ENCODE results near the gene MSL1.
"Not testable (repeated sequence)": the region's sequence is repeated elsewhere in the genome, so short reads cannot be mapped to it uniquely, and the experiment has no call there.

MSL1 gene

DNA sequence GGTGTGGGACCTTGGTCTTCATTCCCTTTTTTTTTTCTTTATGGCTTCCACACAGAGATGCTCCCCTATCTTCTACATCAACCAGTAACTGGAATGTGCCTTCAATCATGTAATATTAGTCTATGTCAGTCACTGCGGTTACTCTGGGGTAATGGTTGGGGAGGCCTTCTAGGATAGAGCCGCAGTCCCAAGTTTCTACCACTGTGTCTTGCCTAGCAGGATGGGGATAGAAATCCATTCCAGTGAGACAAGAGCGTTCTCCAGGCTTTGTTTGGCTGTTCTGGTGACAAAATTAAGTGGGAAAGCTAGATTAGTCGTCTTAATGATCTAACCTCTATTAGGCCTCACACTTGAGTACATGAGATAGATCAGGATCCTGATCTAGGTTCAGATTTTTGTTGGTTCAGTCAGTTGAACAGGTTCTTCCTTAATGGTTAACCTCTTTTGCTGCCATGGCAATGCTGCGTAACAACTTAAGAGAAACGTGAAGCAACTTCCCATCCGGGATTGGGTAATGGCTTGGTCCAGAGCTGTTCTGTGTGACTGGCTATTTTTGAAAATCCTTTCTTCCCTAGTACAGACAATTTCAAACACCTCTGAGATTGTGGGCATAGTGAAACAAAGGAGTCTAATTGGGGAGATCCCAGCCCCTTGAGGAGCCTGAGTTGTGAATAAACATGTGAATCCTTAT lies 8.7 kb downstream of the MSL1 start:
- DNase-seq, result no peak

DNA sequence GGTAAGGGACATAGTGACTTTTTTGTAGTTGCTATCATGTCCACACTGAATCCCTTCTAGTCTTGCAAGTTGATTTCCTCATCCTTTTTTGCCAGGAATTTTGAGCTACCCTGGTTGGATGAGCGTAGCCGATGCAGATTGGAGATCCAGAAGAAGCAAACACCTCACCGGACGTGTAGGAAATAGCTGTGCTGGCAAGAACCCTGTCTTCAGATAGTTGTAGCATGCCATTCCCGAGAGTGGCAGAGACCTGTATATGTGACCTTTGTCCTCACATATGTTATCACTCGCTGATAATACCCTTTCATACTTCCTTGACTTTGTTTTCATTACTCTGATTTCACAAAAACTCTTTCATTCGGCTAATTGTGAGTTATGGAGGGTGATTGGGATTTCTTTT lies 12.4 kb downstream of the MSL1 start:
- no peak for DNase-seq

DNA sequence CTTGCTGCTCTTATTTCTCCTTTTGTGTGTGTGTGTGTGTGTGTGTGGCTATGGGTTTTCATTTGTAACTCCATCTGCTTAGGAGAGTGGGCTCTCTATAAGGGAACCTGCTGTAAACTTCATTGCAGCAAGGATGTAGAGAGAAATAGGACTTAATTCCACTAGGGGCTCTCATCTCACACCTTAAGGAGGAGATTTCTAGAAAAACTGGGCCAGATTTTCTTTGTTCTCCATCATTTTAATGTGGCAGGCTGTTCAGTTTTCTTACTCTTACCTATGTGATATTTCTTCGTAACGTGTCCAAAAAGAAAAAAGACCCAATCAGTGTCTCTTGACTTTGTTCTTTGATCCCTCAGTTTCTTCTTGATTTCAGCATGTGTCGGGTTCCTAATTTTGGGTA lies 14.0 kb downstream of the MSL1 start:
- no peak for DNase-seq

DNA sequence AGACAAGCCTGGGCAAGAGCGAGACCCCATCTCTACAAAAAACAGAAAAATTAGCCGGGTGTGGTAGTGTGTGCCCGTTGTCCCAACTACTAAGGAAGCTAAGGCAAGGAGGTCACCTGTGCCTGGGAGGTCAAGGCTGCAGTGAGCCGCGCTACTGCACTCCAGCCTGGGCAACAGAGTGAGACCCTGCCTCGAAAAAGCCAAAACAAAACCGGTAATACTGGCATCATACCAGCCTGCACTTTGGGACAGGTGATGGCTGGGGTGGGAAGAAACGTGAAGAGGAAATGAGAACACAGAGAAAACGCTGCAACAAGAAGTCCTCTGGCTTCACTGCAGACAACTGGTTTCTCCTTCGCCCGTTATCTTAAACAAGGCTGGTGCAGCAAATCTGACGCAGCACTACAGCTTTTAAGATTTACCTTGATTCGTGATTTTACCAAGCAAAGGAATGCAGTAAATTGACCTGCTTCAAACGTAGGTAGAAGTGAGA lies 17.8 kb downstream of the MSL1 start:
- no peak for DNase-seq

DNA sequence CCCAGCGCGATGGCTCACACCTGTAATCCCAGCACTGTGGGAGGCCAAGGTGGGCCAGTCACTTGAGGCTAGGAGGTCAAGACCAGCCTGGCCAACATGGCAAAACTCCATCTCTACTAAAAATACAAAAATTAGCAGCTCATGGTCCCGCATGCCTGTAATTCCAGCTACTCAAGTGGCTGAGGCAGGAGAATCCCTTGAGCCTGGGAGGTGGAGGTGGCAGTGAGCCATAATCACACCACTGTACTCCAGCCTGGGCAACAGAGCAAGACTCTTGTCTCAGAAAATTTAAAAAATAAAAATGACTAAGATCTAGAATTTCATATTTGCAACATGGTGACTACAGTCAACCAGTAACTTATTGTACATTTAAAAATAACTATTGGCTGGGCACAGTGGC lies 21.4 kb downstream of the MSL1 start:
- not testable (repeated sequence) for DNase-seq

DNA sequence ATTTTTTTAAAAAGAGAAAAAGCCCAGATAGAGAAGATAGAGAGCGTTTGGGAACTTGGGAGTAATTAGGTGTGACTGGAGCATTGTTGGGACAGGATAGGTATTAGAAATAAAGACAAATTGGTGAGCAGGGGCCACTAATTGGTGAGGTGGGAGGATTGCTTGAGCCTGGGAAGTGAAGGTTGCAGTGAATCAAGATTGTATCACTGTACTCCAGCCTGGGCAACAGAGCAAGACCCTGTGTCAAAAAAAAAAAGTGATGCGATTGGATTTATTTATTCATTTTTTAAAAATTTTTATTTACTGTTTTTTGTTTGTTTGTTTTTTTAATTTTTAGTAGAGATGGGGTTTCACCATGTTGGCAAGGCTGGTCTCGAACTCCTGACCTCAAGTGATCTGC lies 23.7 kb downstream of the MSL1 start:
- no peak for DNase-seq

DNA sequence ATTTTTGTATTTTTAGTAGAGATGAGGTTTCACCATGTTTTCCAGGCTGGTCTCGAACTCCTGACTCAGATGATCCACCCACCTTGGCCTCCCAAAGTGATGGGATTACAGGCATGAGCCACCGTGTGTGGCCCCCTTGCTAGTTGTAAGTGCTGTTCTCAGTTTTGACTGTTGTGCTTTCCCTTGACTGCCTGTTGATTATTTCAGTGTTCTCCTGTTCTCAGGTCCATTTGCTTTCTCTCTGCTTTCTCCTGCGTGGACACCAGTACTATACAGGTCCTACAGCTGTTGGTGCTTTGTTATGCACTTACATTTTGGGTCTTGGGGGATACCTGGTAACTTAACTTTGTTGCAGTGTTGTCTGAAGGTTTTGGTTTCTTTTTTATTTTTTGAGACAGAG lies 26.8 kb downstream of the MSL1 start:
- no peak for DNase-seq

DNA sequence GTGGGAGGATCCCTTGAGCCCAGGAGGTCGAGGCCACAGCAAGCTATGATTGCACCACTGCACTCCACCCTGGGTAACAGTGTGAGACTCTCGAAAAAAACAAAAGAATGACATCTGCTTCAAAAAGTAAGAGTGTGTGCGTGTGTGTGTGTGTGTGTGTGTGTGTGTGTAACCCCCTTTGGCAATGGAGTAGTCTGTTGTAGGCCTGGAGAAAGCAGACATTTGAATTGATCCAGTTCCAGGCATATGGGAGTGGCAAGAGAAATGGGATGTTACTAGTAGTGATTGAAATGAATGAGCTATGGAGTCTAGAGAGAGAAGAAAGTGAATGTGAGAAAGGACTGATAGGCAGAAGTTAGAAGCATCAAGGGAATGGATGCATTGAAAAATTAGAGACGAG lies 28.5 kb downstream of the MSL1 start:
- DNase-seq, result no peak

DNA sequence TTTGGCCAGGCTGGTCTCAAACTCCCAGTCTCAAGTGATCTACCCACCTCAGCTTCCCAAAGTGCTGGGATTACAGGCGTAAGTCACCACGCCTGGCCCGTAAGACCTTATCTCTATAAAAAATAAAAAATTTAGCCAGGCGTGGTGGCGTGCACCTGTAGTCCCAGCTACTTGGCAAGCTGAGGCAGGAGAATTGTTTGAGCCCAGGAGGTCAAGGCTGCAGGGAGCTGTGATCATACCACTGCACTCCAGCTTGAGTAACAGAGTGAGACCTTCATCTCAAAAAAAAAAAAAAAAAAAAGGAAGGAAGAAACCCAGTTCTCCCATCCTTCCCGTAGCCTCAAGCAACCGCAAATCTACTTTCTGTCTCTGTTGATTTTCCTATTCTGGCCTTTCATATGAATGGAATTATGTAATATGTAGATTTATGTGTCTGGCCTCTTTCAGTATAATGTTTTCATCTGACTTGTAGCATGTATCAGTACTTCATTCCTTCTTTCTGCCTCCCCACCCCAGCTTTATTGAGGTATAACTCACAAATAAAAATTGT lies 29.7 kb downstream of the MSL1 start:
- DNase-seq, result no peak

DNA sequence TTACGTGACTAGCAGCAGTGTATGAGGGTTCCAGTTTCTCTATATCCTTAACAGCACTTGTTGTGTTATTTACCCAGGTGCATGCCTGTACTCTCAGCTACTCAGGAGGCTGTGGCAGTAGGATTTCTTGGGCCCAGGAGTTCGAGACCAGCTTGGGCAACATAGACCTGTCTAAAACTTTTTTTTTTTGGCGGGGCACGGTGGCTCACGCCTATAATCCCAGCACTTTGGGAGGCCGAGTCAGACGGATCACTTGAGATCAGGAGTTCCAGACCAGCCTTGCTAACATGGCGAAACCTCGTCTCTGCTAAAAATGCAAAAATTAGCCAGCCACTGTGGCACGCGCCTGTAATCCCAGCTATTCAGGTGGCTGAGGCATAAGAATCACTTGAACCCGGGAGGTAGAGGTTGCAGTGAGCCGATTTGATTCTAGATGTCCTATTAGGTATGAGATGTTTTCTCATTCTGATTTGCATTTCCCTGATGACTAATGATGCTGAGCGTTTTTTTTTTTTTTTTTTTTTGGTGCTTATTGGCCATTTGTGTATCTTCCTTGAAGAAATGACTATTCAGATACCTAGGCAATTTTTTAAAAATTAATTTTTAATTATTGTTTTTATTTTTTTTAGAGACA lies 31.9 kb downstream of the MSL1 start:
- no peak for DNase-seq

DNA sequence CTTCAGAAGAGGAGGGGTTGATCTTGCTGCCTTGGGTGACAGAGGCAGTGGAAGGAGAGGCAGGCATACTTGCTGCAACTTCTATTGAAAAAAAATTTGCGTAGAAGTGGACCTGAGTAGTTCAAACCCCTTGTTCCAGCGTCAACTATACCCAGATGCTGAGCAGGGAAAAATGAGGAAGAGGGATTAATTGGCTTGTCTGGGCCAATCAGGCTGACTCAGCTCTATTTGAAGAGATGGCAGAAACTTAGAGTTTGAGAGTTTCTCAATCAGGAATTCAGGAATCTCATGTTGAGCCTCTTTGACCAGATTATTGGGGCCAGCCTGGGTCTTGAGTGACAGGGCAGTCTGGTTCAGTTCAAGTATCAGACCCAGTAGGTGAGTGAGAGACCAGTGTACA lies 36.2 kb downstream of the MSL1 start:
- no peak for DNase-seq

DNA sequence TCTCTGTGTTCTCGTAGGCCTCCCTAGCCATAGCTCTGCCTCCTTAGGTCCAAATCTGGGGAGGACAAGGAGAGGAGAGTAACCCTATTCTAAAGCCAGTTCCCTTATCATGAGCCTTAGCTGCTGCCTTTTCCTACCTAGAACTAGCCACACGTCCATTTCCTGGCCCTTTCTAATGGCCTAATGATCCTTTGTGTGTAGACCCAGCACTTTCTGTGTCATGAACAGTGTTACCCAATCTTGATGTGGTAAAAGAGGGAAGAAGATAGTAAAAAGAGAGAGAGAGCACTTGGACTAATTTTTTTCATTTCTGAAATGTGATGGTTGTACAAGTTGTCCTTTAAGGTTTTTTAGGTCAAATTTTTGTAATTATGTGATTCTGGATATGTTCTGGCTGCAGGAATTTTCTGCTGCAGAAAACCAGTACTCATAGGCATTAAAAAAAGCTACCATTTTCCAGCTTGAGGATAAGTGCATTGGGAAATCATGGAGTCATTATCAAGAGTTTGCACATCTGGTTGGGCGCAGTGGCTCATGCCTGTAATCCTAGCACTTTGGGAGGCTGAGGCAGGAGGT lies 36.8 kb downstream of the MSL1 start:
- no peak for DNase-seq

DNA sequence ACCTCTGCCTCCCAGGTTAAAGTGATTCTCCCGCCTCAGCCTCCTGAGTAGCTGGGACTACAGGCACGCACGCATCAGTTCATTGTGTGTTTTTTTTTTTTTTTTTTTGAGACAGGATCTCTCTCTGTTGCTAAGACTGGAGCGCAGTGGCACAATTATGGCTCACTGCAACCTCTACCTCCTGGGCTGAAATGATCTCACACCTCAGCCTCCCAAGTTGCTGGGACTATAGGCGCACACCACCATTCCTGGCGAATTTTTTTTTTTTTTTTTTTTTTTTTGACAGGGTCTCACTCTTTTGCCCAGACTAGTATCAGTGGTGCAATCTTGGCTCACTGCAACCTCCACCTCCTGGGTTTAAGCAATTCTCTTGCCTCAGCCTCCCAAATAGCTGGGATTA lies 37.7 kb downstream of the MSL1 start:
- DNase-seq, result no peak

DNA sequence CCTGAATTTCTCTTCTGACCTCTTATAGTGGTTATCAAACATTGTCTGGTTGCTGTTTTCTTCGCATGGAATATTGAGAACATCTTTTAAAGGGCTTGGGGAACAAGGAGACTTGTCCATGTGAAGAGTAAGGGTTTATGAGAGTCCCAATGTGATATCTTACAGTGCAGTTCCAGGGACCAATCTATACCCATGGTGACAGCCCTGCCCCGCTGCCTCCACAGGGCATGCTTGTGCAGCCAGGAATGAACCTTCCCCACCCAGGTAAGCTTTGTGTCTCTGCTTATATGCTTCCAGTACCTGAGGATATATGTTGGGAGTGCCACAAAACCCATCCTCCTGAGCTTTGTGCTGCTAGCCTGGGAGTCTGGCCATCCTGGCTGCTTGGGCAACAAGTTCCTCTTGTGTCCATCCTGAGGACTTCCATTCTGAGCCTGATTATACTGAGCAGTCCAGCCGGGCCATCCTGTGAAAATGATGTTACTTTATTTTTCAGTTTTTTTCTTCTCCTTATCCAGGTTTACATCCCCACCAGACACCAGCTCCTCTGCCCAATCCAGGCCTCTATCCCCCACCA lies 46.0 kb downstream of the MSL1 start:
- no peak for DNase-seq

DNA sequence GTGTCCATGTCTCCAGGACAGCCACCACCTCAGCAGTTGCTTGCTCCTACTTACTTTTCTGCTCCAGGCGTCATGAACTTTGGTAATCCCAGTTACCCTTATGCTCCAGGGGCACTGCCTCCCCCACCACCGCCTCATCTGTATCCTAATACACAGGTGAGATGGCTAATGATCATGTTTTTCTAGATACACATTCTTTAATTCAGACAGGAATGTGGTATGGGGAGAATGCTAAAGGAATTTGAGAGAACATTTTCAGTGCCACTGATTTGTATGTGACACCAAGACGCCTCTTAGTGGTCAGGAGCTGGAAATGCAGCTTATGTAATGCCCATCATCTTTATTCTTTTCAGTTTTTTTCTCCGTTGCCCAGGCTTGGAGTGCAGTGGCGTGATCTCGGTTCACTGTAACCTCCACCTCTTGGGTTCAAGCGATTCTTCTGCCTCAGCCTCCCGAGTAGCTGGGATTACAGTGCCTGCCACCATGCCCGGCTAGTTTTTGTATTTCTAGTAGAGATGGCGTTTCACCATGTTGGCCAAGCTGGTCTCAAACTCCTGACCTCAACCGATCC lies 46.6 kb downstream of the MSL1 start:
- DNase-seq, result peak; percentile 58

DNA sequence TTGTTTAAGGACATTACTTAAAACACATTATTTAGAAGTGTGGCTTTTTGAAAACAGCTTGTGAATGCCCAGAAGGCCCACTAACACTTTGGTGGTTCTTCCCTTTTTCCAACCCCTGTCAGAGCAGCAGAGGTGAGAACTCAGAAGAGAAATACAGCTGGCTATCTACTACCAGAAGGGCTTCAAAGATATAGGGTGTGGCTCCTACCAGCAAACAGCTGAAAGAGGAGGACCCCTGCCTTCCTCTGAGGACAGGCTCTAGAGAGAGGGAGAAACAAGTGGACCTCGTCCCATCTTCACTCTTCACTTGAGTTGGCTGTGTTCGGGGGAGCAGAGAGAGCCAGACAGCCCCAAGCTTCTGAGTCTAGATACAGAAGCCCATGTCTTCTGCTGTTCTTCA lies 48.6 kb downstream of the MSL1 start:
- DNase-seq, result no peak

DNA sequence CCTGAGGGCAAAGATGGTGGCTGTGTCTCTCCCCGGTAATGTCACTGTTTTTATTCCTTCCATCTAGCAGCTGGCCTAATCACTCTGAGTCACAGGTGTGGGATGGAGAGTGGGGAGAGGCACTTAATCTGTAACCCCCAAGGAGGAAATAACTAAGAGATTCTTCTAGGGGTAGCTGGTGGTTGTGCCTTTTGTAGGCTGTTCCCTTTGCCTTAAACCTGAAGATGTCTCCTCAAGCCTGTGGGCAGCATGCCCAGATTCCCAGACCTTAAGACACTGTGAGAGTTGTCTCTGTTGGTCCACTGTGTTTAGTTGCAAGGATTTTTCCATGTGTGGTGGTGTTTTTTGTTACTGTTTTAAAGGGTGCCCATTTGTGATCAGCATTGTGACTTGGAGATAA lies 50.0 kb downstream of the MSL1 start:
- DNase-seq, result no peak

DNA sequence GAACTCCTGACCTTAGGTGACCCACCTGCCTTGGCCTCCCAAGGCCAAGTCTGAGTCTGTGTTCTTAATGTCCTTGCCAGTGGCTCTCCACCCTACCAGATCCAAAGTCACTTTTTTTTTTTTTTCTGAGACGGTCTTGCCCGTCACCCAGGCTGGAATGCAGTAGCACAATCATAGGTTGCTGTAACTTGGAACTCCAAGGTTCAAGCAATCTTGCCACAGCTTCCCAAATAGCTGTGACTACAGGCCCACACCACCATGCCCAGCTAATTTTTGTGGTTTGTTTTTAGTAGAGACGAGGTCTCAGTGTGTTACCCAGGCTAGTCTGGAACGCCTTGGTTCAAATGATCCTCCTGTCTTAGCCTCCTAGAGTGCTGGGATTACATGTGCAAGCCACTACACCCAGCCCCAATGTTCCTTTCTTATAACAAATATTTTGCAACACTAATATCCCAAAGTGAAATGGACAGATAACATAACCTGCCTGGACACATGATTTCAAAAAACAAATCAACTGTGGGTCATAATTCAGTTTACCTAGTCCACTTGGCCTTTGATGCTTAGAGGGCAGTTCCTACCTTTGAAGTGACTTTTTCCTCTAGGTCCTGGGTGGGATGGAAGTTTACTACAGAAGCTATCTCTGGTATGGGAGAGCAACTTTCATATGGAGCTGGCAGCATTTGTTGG lies 51.5 kb downstream of the MSL1 start:
- DNase-seq, result no peak

DNA sequence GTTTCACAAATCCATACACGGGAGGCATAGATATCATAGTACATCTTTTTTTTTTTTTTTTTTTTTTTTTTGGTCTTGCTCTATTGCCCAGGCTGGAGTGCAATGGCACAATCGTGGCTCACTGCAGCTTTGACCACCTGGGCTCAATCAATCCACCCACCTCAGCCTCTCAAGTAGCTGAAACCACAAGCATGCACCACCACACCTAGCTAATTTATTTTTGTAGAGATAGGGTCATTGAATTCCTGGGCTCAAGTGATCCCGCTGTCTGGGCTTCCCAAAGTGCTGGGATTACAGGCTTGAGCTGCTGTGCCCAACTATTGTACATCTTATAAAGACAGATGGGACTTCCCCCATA lies 52.0 kb downstream of the MSL1 start:
- DNase-seq, result no peak

DNA sequence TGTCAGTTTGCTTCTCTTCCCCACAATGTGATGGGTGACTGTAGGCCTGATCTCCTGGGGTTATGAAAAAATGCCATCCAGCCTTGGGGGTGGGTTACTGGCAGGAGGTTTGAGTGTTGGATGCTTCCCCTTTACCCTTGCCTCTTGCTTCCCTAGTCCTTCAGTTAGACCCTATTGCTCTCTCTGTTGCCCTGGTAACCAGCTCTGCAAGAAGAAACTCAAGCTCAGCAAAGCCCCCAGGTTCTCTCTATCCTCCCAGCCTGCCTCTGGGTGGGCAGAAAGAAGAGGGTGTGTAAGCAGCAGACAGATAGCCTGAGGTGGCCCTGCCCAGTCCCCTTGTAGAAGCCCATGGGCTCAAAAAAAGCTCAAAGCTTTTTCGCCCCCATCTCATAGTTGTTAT lies 52.7 kb downstream of the MSL1 start:
- DNase-seq, result no peak

DNA sequence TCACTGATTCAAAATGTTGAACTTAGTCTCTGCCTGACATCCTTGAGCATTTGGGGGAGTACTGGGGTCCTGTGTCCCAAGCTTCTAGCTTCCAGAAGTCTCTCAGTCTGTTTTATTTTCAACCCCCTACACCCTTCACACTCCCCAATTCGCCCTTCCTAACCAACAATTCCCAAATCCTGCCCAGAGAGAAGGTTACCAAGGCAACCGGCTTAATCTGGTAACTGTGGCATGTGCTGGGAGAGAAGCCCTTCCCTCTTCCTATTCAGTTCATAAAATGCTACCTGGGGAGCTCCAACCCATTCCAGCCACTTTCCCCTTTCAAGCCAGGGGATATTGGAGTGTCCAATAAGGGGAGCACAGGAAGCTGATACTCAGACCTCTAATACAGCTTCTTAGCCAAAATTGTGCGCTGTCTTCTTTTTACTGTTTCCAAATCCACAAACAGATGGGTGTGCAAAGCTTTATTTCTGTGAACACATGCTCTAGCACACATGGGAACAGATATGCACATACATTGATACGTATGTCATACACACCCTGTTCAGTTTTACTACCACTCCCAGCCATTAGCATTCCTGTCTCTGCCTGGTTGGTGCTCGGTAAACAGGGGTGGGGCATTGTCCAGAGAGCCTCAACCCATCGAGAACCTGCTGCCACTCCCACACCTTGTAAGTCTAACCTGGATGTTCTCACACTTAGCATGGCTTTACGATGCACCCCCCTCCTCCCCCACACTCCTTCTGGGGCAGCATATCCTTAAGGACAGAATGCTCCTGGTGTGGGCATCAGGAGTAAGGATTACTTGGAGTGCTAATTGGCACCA lies 54.4 kb downstream of the MSL1 start:
- no peak for DNase-seq

DNA sequence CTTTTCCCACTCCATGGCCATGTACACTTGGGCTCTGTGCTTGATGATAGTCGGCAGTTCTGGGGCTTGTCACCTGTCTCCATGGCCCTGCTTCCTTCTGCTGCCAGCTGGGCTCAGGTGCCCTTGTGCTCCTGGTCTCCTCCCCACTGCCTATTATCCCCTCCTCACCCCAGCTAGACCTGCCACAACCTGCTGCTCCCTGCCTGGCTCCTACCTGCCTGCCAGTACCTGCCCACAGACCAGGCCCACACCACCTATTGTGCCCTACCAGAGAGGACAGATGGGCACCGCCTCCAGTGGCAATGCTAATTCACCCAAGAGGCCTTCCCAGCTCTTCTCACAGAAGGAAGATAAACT lies 55.0 kb downstream of the MSL1 start:
- no peak for DNase-seq
